OCI-LY1 (cell line): ENCODE data around the gene PACSIN2.

Experiments used
- H2AFZ ChIP-seq: fragments of 200-600 bp; sonication (generic), shearing (Covaris generic); 2 replicates; pipeline ENCODE4 v1.6.0; 2014; ENCODE audit warnings: antibody characterized with exemption, mild to moderate bottlenecking, low read length
- H3F3A ChIP-seq: fragments of 200-600 bp; sonication (generic), shearing (Covaris generic); 2 replicates; pipeline ENCODE4 v1.6.0; 2014; ENCODE audit warnings: mild to moderate bottlenecking, antibody characterized with exemption, low read length, moderate library complexity; ENCODE audit not compliant: insufficient read depth
- H3K27ac ChIP-seq: fragments of 200-600 bp; sonication (generic); 2 replicates; pipeline ENCODE4 v1.5.1; 2014; ENCODE audit warnings: low read length, mixed run types, mild to moderate bottlenecking, low read depth; ENCODE audit not compliant: poor library complexity, severe bottlenecking
- H3K27me3 ChIP-seq: fragments of 200-600 bp; sonication (generic); 2 replicates; pipeline ENCODE4 v1.6.0; 2014; ENCODE audit warnings: antibody characterized with exemption, mild to moderate bottlenecking, low read length, moderate library complexity; ENCODE audit not compliant: insufficient read depth
- H3K36me3 ChIP-seq: fragments of 200-600 bp; sonication (generic); 2 replicates; pipeline ENCODE4 v1.6.1; 2014; ENCODE audit warnings: mild to moderate bottlenecking, antibody characterized with exemption, low read length, moderate library complexity, mixed read lengths; ENCODE audit not compliant: insufficient read depth
- H3K4me1 ChIP-seq: fragments of 200-600 bp; sonication (generic); 2 replicates; pipeline ENCODE4 v1.5.1; 2014; ENCODE audit warnings: mild to moderate bottlenecking, low read length, moderate library complexity; ENCODE audit not compliant: insufficient read depth, severe bottlenecking
- H3K4me2 ChIP-seq: fragments of 200-600 bp; sonication (generic), shearing (Covaris generic); 2 replicates; pipeline ENCODE4 v1.6.1; 2014; ENCODE audit warnings: low read length
- H3K4me3 ChIP-seq: fragments of 200-600 bp; sonication (generic); 2 replicates; pipeline ENCODE4 v1.5.1; 2014; ENCODE audit warnings: low read length, low read depth, mild to moderate bottlenecking, mixed read lengths; ENCODE audit not compliant: poor library complexity, severe bottlenecking
- H3K79me2 ChIP-seq: fragments of 200-600 bp; shearing (Covaris generic); 2 replicates; pipeline ENCODE4 v1.6.1; 2016; ENCODE audit warnings: mixed run types, low read length, mixed read lengths; ENCODE audit not compliant: insufficient read depth
- H3K9ac ChIP-seq: fragments of 200-600 bp; sonication (generic), shearing (Covaris generic); 2 replicates; pipeline ENCODE4 v1.6.1; 2014; ENCODE audit warnings: mild to moderate bottlenecking, low read length, mixed read lengths
- H3K9me2 ChIP-seq: fragments of 200-600 bp; sonication (generic), shearing (Covaris generic); 2 replicates; pipeline ENCODE4 v1.6.1; 2014; ENCODE audit warnings: low read depth, mild to moderate bottlenecking, low read length, mixed read lengths
- H3K9me3 ChIP-seq: fragments of 200-600 bp; shearing (Covaris generic); 2 replicates; pipeline ENCODE4 v1.6.1; 2014; ENCODE audit warnings: low read length, mixed read lengths
- H4K20me1 ChIP-seq: fragments of 200-600 bp; sonication (generic), shearing (Covaris generic); 2 replicates; pipeline ENCODE4 v1.6.0; 2016; ENCODE audit warnings: mild to moderate bottlenecking, low read length; ENCODE audit not compliant: insufficient read depth
- CTCF ChIP-seq: fragments of 200-600 bp; sonication (generic), shearing (Covaris generic); IDR thresholded peaks from 2 replicates; pipeline ENCODE4 v1.5.1; 2017; ENCODE audit warnings: mild to moderate bottlenecking, antibody characterized with exemption, low read length, moderate library complexity, mixed read lengths
- EZH2 ChIP-seq: fragments of 200-600 bp; sonication (generic), shearing (Covaris generic); IDR thresholded peaks from 2 replicates; pipeline ENCODE4 v1.8.0; 2017; ENCODE audit warnings: borderline replicate concordance, mixed run types, mild to moderate bottlenecking, antibody characterized with exemption, low read length, moderate library complexity, mixed read lengths

The PACSIN2 gene

GRCh38 chr22:42946546-42947198 is 68.3 kb downstream of the PACSIN2 start:
- Histone ChIP-seq H3K36me3 (no peaks in the 10 kb centered on the region), H3K9ac (no peak overlapping the region), H3K27me3 (no peaks in the 10 kb centered on the region), H3K79me2 (no peaks in the 10 kb centered on the region), H3F3A (no peaks in the 10 kb centered on the region), H2AFZ (no peak overlapping the region), H3K9me3 (no peaks in the 10 kb centered on the region), H3K27ac (no peak overlapping the region), H3K9me2 (no peaks in the 10 kb centered on the region), H3K4me2 (no peak overlapping the region), H4K20me1 (no peaks in the 10 kb centered on the region), H3K4me1 (no peaks in the 10 kb centered on the region), H3K4me3 (no peak overlapping the region)
- no peak for TF ChIP-seq CTCF
- no peak for TF ChIP-seq EZH2

- Histone ChIP-seq H3K36me3 (no peaks in the 10 kb centered on the region), H3F3A (no peaks in the 10 kb centered on the region), H3K27ac (no peak overlapping the region), H4K20me1 (no peaks in the 10 kb centered on the region), H3K4me2 (no peak overlapping the region), H3K27me3 (no peaks in the 10 kb centered on the region), H3K9me3 (no peaks in the 10 kb centered on the region), H3K9me2 (no peaks in the 10 kb centered on the region), H3K4me1 (no peaks in the 10 kb centered on the region), H2AFZ (no peak overlapping the region), H3K9ac (no peak overlapping the region), H3K79me2 (no peaks in the 10 kb centered on the region), H3K4me3 (no peak overlapping the region)
- TF ChIP-seq CTCF (no peak), EZH2 (no peak)
These were observed 69.2 kb downstream of the PACSIN2 start for GRCh38 chr22:42945736-42946135.

GRCh38 chr22:42945027-42945426 is 69.9 kb downstream of the PACSIN2 start:
- Histone ChIP-seq H3K4me2 (no peak overlapping the region), H4K20me1 (no peaks in the 10 kb centered on the region), H2AFZ (no peak overlapping the region), H3K9me2 (no peaks in the 10 kb centered on the region), H3K9ac (no peak overlapping the region), H3K36me3 (no peaks in the 10 kb centered on the region), H3K79me2 (no peaks in the 10 kb centered on the region), H3K4me3 (no peak overlapping the region), H3F3A (no peaks in the 10 kb centered on the region), H3K27ac (no peak overlapping the region), H3K4me1 (no peaks in the 10 kb centered on the region), H3K27me3 (no peaks in the 10 kb centered on the region), H3K9me3 (no peaks in the 10 kb centered on the region)
- TF ChIP-seq EZH2 (no peak), CTCF (no peak)
